ENCODE results near the gene GMPS. TPM values are rescaled to one million over a fixed set of nuclear protein-coding genes. Genes with fewer than 3 reads are reported as not detected.

GMPS gene
- total and polyA plus RNA-seq, 9 of the 15 experiments (the other 6 are each of a cell fraction or from before 2014, with no cell fraction given) = 73.7 to 282 (median 156) TPM

DNA sequence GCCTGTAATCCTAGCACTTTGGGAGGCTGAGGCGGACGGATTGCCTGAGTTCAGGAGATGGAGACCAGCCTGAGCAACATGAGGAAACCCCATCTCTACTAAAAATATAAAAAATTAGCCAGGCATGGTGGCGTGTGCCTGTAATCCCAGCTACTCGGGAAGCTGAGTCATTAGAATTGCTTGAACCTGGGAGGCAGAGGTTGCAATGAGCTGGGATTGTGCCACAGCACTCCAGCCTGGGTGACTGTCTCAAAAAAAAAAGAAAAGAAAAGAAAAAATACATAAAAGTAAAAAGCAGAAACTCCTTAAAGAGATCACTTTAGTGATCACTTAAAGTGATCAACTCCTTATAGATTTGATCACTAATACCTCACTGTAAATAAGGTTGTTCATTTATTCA lies 78.0 kb downstream of the GMPS start:
- intact Hi-C loops (cut with micrococcal nuclease) (no loop called here), in situ Hi-C loops (cut with MboI) (no loop called here)
- Histone ChIP-seq H3K27ac (ENCODE audit: extremely low read depth, low read depth, low read length) (no peak overlapping the region), H4K20me1 (replicated peaks; ENCODE audit: control insufficient read depth, insufficient read depth, low read length) (no peaks in the 10 kb centered on the region), H3K27me3 (ENCODE audit: control insufficient read depth in 2 of 2, insufficient read depth in 2 of 2, low read length in 2 of 2) (no peaks in the 10 kb centered on the region), H3K9ac (ENCODE audit: insufficient read depth in 1 of 2, low read depth in 2 of 2, low read length in 2 of 2) (no peak overlapping the region), H3K79me2 (ENCODE audit: control insufficient read depth, insufficient read depth, low read length) (no peaks in the 10 kb centered on the region), H3K4me2 (ENCODE audit: insufficient read depth, low read length) (no peak overlapping the region), H3K36me3 (ENCODE audit: control insufficient read depth, insufficient read depth, low read length) (no peaks in the 10 kb centered on the region), H3K4me1 (replicated peaks in 1 of 2; ENCODE audit: control insufficient read depth in 2 of 2, insufficient read depth in 2 of 2, low read length in 2 of 2) (0 out of 5 replicates have a peak, but pooled peaks cover 0 to 3% of the 10 kb centered on the region in 2 experiments), H3K4me3 (no peak overlapping the region), H3K9me1 (ENCODE audit: control insufficient read depth, insufficient read depth, low read length) (no peaks in the 10 kb centered on the region), H3K9me3 (replicated peaks; ENCODE audit: control insufficient read depth, insufficient read depth, low read depth, low read length) (no peaks in the 10 kb centered on the region), H2AFZ (ENCODE audit: low read depth, low read length) (no peak overlapping the region)
- DNase-seq (ENCODE audit: extremely low read depth in 1 of 4, low spot score in 3 of 4) = no peak
- no peak for FAIRE-seq
- no TSS peak for BruUV-seq (replicated peaks)
- WGBS (ENCODE audit: insufficient coverage, low coverage, missing lambda C conversion rate) = 78% methylated on average over 4 of the region's 4 CpGs
- CTCF ChIA-PET (ENCODE audit: low intra/inter-chr PET ratio) = no interaction called here
- no peak for TF ChIP-seq ZNF583 (CRISPR knock-in tag; IDR thresholded peaks at IDR 0.05)
- TF ChIP-seq, protein P1, sequence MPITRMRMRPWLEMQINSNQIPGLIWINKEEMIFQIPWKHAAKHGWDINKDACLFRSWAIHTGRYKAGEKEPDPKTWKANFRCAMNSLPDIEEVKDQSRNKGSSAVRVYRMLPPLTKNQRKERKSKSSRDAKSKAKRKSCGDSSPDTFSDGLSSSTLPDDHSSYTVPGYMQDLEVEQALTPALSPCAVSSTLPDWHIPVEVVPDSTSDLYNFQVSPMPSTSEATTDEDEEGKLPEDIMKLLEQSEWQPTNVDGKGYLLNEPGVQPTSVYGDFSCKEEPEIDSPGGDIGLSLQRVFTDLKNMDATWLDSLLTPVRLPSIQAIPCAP (CRISPR knock-in tag; IDR thresholded peaks at IDR 0.05; ENCODE audit: borderline replicate concordance) = no peak
- no peak for TF ChIP-seq MECOM (CRISPR knock-in tag; IDR thresholded peaks at IDR 0.05)
- TF ChIP-seq, protein P2, sequence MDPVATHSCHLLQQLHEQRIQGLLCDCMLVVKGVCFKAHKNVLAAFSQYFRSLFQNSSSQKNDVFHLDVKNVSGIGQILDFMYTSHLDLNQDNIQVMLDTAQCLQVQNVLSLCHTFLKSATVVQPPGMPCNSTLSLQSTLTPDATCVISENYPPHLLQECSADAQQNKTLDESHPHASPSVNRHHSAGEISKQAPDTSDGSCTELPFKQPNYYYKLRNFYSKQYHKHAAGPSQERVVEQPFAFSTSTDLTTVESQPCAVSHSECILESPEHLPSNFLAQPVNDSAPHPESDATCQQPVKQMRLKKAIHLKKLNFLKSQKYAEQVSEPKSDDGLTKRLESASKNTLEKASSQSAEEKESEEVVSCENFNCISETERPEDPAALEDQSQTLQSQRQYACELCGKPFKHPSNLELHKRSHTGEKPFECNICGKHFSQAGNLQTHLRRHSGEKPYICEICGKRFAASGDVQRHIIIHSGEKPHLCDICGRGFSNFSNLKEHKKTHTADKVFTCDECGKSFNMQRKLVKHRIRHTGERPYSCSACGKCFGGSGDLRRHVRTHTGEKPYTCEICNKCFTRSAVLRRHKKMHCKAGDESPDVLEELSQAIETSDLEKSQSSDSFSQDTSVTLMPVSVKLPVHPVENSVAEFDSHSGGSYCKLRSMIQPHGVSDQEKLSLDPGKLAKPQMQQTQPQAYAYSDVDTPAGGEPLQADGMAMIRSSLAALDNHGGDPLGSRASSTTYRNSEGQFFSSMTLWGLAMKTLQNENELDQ (CRISPR knock-in tag; IDR thresholded peaks at IDR 0.05; ENCODE audit: borderline replicate concordance) = no peak
- no peak for TF ChIP-seq CBX5 (IDR thresholded peaks at IDR 0.05; ENCODE audit: borderline replicate concordance, low read depth)
- no peak for TF ChIP-seq ZNF445 (CRISPR knock-in tag; IDR thresholded peaks at IDR 0.05; ENCODE audit: low read depth)
- TF ChIP-seq ZNF212 (CRISPR knock-in tag; IDR thresholded peaks at IDR 0.05) = no peak
- TF ChIP-seq, protein P3, sequence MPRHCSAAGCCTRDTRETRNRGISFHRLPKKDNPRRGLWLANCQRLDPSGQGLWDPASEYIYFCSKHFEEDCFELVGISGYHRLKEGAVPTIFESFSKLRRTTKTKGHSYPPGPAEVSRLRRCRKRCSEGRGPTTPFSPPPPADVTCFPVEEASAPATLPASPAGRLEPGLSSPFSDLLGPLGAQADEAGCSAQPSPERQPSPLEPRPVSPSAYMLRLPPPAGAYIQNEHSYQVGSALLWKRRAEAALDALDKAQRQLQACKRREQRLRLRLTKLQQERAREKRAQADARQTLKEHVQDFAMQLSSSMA (CRISPR knock-in tag; IDR thresholded peaks at IDR 0.05) = no peak
- TF ChIP-seq DMBX1 (CRISPR knock-in tag; IDR thresholded peaks at IDR 0.05; ENCODE audit: borderline replicate concordance) = no peak
- no peak for TF ChIP-seq SPI1 (IDR thresholded peaks at IDR 0.05; ENCODE audit: borderline replicate concordance, low read depth, low read length)
- TF ChIP-seq FOS (IDR thresholded peaks at IDR 0.05; ENCODE audit: extremely low read depth, insufficient read length) = no peak
- no peak for TF ChIP-seq RNF2 (IDR thresholded peaks at IDR 0.05)
- no peak for TF ChIP-seq POLR2AphosphoS2 (IDR thresholded peaks at IDR 0.05; ENCODE audit: low read length)
- POLR2A ChIA-PET = interaction anchor here (0.5 kb wide), 1 partner anchor 1267 kb away, joined by 3 read pairs; no protein-coding TSS in a partner anchor
- no peak for ATAC-seq

Data from K562 (cell line).